SIG-M5 treated with dmso at 0.1 percent for 504 hours (cell line): ENCODE results near the gene CHCHD6.

ENCODE experiments used
- DNase-seq: peaks from one replicate; lab custom pipeline; 2025; ENCODE audit not compliant: unreplicated experiment; lab: John Stamatoyannopoulos, UW

Gene CHCHD6

DNA sequence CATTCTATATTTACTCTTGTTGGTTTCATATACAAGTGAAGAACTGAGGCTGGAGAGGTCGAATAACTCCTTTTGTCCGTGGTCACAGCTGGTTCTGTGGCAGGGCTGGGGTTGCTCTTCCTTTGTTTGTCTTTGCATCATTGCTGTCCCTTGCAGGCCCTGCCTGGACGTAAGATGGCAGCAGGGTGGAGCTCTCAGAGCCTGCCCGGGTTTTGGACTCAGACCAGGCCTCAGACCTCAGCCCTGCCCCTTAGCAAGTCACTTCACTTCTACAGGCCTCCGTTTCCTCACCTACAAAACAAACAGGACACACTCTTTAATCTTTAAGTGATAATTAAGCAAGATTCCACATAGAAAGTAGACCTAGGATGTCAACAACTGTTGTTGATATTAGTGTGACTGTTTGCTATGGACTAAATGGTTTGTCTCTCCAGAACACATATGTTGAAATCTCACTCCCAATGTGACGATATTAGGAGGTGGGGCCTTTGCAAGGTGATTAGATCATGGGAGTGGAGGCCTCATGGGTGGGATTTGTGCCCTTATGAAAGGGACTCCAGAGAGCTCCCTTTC, 213.3 kb downstream of the CHCHD6 start:
- DNase-seq = no peak

DNA sequence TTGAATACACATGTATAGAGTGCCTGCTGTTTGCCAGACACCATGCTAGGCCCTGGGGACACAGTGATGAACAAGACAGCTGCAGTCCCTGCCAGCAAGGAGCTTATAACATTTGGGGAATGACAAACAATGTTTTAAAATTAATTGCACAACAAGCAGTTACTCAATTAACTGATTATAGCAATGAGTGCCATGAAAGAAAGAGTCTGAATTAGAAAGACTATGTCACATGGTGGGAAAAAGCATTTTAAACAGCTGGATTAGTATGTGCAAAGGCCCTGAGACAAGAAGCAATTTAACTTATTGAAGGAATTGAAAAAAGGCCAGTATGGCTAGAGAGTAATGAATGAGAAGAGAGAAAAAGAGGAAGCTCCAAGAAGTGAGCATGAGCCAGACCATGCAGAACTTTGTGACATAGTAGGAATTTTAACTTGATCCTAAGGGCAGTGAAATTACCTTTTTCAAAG, 214.3 kb downstream of the CHCHD6 start:
- peak; percentile 37 for DNase-seq

DNA sequence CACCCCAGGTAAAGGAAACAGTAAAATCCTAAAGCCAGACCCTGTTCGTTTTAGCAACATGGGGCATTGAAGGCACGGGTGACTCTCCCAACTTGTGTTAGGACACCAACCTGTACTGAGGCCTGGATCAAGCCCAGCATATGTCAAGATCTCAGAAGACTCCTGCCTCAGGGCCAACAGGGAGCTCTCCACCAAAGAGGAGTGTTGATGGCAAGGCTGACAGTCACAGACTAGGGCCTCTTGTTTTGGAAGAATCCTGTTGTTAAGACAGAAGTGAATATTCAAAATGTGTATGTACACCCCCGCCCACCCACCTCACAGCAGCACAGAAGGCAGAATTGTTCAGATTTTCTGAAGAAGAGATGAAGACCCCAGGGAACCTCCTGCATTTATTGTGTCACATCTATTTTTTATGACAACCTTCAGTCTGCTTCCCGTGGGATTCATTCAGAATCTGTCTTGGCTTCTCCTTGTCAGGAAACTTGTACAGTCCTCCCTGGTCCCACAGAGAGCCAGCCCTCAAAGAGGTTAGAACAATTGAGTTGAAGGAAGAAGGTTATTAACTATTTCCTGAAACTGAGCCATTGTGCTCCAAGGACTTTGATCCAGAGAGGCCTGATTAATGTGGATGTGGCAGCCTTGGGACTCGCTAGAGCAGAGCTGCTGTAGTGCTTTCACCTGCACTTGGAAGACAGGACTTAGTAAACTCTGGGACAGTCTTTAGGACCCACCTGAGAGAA, 217.2 kb downstream of the CHCHD6 start:
- no peak for DNase-seq

DNA sequence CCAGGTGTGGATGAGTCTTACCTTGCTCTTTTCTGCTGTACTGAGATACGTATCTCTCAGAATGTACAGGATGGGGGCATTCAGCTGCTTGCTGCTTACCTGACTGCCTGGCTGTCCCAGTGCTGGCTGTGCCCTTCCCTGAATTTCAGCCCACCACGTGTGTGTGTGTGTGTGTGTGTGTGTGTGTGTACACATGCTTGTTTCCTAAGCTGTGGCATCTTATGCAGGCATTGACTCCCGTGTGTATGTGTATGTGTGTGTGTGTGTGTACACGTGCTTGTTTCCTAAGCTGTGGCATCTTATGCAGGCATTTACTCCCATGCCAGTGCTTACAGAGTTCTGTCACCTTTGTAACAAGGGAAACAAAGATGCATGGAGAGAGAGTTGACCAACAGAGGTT, 218.4 kb downstream of the CHCHD6 start:
- DNase-seq = no peak

DNA sequence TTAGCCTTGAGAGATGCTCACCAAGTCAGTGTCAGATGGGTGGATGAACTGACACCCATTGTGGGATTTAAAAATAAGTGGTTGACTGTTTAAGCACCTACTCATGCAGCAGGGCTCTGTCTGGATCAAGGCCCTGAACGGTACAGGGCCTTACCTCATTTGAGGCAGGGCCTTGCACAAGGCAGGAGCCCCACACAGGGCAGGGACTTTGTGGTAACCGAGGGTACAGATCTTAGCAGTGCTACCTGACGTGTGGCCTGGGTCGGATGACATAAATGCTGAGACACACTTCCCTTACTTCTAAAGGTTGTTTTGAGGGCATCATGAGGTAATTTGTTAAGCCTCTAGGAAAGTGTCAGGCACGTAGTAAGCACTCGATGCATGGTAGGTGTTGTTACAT, 219.4 kb downstream of the CHCHD6 start:
- DNase-seq = no peak

DNA sequence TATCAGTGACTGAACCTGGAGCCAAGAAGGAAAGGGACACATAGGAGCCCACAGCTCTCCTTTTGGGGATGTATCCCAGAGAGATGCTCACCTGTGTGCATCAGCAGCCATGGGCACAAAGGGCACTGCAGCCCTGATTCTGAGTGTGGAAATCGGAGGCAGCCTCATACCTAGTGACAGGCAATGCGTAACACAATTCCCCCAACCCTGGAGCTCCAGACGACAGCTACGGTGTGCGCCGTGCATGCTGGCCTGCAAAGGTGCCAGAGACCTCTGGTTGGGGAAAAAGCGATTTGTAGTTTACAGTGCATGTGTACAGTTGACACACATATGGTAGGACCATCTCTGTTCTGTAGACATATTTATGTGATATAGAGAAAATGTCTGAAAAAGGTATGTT, 219.9 kb downstream of the CHCHD6 start:
- DNase-seq = no peak

DNA sequence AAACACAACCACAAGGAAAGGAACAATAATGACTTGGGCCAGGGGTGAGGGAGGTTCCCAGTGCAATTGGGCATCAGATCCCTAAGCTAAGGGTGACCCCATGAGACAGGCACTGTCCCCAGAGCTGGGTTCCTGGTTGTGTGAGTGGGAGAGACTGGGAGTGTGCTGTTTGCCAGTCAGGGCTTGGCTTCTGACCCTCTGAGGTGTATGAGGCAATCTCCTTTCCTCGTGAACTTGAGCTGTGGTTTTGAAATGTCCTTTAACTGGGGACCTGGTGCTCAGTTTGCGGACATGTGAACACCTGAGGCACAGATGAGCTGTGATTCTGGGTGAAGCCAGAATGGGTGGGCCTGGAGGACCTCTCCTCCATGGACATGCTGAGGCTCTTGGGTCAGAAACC, 220.4 kb downstream of the CHCHD6 start:
- DNase-seq = no peak

DNA sequence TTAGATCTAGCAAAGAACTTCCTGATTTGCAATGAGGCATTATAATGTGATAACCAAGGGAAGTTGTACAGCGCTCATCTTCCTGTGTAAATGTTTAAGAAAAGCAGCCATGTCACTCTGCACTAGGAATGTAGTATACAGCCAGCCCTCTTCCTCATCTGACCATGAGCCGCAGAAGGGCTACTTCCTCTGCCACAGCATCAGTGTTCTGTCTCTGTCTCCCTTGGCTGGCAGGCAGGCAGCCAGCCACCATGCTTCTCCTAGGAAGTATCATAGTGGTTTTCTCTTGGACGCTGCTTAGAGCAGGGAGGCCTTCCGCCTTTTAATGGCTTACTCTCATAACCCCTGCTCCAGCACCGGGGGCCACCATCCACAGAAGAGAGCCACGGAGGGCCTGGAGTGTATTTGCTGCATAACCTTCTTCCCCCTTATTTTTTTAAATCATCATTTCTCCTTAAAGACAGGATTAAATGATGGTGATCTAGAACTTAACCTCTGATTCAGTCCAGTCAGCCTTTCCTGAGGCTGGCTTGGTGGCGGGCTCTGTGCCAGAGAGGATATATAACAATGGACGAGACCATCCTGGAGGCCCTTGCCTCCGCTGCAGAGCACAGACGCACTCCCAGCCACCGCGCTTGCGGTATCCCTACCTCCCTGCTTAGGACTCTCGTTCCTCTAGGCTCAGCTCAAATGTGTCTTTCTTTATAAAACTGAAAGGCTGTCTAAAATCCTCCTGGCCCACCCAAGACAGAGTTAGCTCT, 221.6 kb downstream of the CHCHD6 start:
- DNase-seq = peak; percentile 60

DNA sequence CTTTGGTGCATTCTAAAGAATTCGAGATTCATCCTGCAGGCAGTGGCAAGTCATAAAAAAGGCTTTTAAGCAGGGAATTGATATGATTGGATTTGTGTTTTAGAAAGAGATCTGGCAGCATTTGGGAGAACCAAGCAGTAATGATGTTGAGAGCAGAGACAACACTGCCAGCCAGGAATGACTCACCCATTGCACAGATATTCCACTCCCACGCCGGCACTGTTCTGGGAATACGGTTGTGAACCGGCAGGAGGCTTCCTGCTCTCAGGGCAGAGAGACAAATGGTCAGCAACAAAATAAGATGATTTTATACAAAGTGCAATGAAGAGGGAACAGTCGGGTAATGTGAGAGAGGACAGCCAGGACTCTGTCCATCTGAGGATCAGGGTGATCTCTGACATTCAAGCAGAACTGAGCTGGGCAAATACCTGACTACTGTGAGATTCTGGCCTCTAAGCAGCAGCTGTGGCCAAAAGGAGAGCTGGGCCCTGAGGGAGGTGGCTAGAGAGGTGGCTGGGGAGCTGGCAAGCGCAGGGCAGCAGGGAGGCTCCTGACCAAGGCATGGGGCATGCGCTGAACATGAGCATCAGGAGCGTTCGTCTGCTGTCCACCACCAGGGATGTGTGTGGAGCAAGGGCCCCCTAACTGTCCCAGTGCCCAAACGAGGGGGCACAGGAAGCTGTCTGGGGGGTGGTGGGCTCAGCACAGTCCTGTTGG, 222.8 kb downstream of the CHCHD6 start:
- DNase-seq = no peak

DNA sequence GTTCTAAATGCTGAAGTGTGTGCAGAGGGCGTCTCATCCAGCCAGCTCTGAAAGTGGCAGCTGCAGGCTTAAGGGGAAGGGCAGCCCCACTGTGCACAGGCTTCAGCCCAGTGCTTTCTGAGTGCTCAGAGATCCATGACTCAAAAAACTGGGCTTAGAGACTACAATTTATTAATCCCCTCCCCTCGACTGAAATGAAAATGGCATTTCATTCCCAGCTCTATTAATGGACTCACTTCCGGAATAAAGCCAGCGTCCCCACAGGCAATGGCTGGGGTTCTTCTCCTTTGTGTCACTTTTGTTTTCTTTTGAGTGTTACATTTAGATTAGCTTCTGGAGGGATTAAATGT, 223.3 kb downstream of the CHCHD6 start:
- no peak for DNase-seq

DNA sequence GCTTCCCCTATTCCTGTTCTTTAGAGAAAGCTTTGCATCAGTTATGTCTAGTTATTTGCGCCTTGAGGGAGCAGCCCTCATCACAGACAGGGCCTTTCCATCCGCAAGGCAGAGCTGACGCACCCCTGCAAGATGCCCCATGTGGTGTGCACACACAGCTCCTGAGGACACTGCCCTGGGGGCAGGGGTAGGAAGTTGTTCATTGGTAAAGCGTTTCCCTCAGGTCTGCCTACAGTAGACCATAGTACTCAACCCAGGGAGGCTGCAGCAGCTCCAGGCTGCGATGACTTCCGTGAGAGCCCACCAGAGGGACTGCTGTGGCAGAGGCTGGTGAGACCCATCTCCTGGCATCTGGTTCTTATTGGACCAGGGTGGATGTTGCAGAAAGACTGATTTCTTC, 223.8 kb downstream of the CHCHD6 start:
- no peak for DNase-seq

DNA sequence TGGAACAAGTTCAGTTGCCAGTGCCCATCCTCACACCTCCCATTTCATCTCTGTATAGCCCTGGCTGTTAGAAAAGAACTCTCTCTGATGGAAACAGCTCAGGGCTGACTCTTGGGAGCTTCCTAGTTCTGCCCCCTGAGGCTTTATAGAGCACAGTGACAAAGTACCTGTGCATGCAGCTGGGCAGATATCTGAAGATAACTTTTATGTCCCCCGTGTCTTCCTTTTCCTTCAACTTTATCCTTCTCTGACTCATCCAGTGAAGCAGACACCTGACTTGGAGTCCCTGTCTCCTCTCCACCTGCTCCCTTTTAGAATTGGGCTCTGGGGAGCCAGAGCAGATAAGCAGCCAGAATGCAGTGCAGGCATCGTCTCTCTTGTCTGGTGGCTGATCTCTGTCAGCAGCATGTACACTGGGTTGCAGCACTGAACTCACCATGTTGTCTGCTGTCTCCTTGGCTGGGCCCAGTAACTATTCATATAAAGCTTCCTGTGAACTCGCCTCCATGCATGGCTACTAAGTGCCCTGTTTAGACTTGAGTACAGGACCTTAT, 225.0 kb downstream of the CHCHD6 start:
- no peak for DNase-seq

DNA sequence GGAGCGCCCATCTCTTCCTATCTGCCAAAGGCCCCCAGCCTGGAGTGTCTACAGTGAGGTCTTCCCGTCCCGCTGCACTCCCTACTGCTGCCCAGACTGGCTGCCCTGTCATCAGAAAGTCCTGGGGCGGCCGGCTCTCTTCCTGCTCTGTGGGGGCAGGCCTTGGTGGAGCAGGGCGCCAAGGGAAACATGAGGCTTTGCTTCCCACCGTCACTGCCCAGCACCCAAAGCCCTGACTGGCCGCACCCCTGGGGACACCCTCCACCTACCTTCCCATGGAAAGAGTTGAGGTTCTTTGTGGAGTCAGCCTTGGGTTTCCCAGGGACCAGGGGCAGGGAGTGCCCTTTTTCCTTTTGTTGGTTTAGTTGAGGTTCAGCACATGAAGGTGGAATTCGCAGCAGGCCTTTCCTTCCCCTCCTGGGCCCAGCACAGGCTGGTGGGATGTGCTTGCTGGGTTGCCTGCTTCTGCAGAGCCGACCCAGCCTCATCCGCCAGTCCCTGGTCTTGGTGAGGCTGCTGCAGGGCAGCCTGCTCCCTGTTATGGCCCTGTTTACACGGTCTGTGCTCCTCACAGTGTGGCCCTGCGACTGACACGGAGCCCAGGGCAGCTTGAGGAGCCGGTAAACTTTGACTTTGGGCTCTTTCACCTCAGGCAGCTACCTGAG, 227.0 kb downstream of the CHCHD6 start:
- DNase-seq = no peak

DNA sequence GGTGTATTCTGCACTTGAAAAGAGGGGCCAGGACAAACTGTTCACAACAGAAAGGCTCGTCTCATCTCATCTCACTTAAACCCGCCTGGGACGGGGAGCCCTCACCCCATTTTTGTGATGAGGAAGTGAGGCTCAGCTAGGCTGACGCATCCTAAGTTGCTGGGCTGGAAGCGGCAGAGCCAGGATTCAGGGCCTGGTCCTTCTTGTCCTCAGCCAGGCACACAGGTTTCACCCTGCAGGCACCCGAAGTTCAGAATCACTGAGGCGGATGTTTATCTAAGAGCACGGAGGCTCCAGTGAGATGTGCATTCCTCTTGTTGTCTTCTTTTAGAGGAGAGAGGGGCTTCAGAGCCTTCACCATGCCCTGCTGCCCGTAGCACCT, 227.8 kb downstream of the CHCHD6 start:
- no peak for DNase-seq

DNA sequence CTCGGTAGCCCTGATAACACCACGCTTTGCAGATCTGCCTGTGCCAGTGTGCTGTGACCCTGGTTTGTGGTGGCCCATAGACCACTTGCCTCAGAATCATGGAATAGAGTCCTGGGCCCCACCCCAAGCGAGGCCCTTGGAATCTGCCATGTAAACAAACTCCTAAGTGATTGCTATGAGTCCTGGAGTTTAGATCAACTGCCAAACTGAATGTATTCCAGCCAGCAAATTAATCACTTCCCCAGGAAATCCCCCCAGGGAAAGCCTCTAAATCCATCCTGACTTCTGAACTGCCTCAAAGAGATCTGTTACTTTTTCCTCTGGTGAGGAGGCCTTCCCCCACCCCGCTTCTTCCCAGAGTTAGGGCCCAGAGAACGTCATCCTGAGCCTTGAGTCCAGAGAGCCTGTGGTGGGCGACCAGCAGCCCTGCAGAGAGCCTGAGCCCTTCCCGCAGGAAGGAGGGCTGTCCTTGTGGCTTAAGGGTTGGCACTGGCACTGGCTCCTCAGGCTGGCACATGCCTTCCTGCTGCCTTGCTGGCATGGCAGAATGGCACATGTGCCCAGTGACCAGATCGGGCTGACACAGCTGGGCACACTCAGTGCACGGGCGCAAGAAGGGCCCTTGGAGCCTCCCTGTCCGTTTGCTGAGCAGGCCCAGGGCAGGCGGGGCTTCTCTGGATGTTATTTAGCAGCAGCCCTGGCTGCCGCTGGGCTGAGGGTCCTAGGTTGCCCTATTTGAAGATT, 228.3 kb downstream of the CHCHD6 start:
- DNase-seq = no peak

DNA sequence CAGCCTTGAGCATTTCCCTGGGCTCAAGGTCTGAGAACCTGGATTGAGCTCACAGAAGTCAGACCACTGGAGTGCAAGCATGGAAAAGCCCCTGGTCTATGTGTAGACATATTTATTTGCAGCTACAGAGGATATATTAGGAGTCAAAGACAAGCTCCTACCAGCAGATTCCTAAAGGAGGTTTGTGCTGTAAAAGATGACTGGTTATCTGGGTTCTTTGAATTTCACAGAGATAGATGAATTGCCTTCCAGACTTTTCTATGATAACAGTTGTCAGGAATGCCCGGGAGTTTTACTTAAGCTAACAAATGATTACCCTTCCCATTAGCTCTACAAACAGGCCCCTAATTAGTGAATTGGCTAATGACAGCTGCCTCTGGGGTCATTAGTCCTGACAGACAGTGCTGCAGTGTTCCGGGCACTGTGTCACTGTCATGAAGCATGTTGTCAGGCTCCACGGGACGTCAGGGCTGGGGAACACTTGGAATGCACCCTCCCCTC, 230.0 kb downstream of the CHCHD6 start:
- no peak for DNase-seq

DNA sequence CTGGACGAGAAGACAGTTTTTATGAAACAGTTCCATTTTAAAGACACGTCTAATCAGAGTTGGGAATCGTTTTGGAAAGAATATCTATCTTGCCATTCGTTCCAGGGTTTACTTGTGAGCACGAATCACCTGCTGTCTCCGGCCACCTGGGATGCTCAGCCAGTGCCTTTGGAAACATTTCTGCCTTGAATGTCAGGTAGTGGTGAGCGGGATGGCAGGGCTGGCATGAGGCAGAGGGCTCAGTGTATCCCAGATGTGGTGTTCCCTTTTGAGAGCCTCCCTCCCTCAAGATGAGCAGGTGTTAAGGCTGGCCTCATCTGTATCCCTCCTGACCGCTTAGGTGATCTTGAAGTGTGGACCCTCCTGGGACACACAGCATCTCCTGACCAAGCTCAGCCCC, 231.0 kb downstream of the CHCHD6 start:
- no peak for DNase-seq

DNA sequence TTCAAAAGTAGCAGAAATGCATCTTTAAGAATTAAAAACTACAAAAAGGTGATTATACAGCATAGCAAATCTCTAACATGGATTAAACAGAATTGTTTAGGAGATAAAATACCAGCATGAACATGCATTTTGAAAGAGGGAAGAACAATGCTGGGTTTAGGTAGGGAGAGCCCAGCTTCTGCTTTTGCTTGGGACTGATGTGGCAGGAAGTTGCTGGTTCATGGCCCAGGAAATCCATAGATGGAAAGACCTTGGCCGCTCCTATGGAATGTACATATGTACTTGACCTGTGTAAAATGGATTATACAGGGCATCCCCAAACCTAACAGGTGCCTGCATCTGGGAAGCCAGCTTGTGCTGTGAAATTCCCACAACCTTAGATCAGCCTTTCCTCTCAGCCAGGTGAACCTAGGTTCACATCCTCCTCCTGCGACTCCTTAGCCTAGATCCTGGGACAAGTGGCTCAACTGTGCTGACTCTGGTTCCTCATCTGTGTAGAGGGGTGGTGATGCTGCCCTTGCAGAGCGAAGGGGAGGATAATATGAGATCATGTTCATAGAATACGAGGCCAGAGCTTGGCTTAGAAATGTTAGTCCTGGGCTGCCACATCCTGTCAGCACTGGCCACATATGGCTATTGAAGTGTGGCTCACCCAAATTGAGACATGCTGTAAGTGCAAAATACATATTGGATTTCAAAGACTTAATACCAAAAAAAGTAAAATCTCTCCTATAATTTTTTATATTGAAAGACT, 231.9 kb downstream of the CHCHD6 start:
- no peak for DNase-seq

DNA sequence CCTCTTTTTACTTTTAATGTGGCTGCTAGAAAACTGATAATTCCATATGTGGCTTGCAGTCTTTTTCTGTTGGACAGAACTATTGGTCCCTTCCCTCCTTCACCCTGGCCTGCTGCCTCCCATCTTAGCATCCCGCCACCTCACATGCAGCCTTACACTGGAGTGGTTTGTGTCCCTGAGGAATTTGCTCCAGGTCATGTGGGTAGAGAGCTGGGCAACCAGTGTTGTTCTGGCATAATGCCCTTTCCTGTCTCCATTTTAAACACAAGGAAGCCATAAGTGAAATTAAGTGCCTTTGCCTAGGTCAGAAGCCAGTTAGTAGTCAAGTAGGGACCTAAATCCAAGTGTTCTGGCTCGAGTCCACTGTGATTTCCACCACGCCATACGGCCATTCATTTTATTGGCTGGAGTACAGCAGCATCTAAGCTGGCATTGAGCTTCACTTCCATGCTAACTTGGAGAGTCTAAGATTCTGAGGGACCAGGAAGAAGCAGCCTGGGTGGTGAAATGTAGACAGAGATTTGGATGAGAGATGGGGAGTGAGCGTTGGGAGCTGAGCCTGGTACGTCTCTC, 232.9 kb downstream of the CHCHD6 start:
- no peak for DNase-seq
